Colonic mucosa (tissue), 4 donors: Measurements from ENCODE around the gene GGT1. TPM values are rescaled to one million over a fixed set of nuclear protein-coding genes. Genes with fewer than 3 reads are reported as not detected.

Source experiments
- DNase-seq: peaks from one replicate; pipeline ENCODE4 v3.0.0-alpha.2; 2020
- H3K27ac ChIP-seq: fragments of 200-600 bp; one replicate; pipeline ENCODE4 v1.8.0; 2021
- H3K27me3 ChIP-seq: fragments of 200-600 bp; one replicate; pipeline ENCODE4 v1.8.0; 2021
- H3K36me3 ChIP-seq: fragments of 200-600 bp; one replicate; pipeline ENCODE4 v1.8.0; 2021
- H3K4me1 ChIP-seq: fragments of 200-600 bp; one replicate; pipeline ENCODE4 v1.8.0; 2021; ENCODE audit warnings: mild to moderate bottlenecking
- H3K4me3 ChIP-seq: fragments of 200-600 bp; one replicate; pipeline ENCODE4 v1.8.0; 2021
- H3K9ac ChIP-seq, 2 donors: one replicate each; pipeline ENCODE4 v1.7.0; 2013; ENCODE audit warnings: control low read depth in 2 of 2, low read depth in 2 of 2, low read length in 2 of 2
- H3K9me3 ChIP-seq: fragments of 200-600 bp; one replicate; pipeline ENCODE4 v1.8.0; 2021
- CTCF ChIP-seq: fragments of 200-600 bp; IDR thresholded peaks from one replicate; pipeline ENCODE4 v1.8.0; 2022; ENCODE audit warnings: antibody characterized with exemption, mild to moderate bottlenecking
- intact Hi-C: fragments of 100-400 bp; cut with DNase I; formaldehyde crosslinking; loops from one replicate; pipeline ENCODE4 v1.14.1; 2022
- total RNA-seq, 2 donors: library from RNA; stranded (reverse); fragmentation: NEBNext Ultra II Directional in 1 of 2; extraction: Animal tissue kit (Norgen Biotek cat#: 25700) in 1 of 2; gene quantifications; one replicate each; pipeline ENCODE4 v1.2.1, GENCODE V29; 2021
- donor health status: healthy.
- donor health status: DM: no; HTN: no; CAD: no.
- donor health status: DM: no; HTN: no; CAD: no.

The GGT1 gene
- total RNA-seq, 2 donors from 2014 or later, result 16.8 to 50.4 TPM

DNA sequence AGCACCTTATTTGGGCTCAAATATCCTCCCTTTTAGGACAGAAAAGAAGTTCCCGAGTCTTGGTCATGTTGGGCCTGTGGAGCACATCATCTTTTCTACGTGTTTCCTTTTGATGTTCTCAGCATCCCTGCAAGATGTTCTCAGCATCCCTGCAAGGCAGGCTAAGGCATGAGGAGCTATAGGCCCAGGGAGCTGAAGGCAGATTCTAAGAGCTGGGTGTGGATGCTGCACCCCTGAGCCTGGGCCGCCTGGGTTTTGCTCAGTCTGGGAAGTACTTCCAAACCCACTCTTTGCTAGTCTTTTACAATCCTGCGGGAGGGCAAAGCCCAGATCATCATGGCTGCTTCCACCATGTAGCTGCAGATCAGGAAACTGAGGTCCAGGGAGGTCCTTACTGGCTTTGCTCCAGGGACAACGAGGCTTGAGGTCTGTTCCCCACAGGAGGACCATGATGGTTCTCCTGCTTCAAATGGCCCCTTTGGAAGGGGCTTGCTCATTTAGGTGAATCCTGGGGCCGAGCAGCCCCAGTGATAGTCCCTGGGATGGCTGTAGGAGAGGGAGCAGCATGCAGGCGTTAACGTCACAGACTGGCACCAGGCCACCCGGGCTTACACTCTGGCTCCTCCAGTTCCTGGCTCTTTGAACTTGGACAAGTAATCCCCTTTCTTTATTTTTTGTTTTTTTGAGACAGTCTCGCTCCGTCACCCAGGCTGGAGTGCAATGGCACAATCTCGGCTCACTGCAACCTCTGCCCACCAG lies 20.8 kb upstream of the GGT1 start:
- no peak overlapping the region for H3K27ac ChIP-seq
- H3K9ac ChIP-seq, result no peak overlapping the region
- no peaks in the 10 kb centered on the region for H3K36me3 ChIP-seq
- H3K9me3 ChIP-seq, result no peaks in the 10 kb centered on the region
- TF ChIP-seq CTCF, result no peak
- H3K27me3 ChIP-seq, result no peaks in the 10 kb centered on the region
- intact Hi-C loops, result no loop called here
- no peak overlapping the region for H3K4me3 ChIP-seq
- DNase-seq, result no peak
- H3K4me1 ChIP-seq, result no peaks in the 10 kb centered on the region

DNA sequence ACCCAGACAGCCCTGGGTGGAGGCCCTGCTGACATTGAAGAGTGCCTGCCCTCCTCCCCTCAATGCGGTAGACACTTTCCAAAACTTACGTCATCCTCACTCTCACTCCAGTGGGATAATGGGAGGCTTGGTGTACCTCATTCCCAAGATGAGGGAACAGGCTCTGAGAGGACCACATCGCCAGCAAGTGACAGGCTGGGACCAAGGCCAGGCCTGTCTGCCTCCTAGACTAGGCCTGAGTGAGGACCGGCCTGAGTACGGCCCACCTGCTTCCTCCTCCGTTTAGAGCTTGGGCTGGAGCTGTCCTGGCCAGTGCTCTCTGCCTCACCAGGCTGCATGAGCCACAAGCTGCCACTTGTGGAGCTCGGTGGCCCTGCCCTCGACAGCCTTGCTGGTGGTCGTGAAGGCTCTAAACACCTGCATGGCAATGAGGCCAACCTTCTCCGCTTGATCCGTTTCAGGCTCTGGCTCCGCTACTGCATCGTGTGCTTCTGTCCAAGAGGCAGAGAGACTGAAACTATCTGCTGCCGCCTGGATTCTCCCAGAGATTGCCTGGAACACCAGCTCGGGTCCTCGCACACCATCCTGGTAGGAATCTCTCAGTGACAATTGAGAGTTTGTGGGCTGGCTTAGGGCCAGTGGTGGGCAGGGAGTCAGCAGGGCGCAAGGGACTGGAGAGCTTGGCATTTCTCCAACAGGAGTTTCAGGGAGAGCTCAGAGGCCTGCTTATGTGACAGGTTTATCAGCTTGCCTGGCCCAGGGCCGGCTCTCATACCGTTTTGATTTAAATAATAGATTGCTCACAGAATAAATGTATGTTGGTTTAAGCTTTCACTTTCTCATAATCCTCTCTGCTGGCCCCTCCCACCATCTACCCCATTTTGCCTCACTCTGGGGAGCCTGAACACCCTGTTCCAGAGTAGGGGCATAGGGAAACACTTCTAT lies 19.5 kb upstream of the GGT1 start:
- intact Hi-C loops, result no loop called here
- Histone ChIP-seq H3K4me1 (no peaks in the 10 kb centered on the region), H3K36me3 (no peaks in the 10 kb centered on the region), H3K9ac (peak overlapping the region; percentile 4 to 63), H3K4me3 (no peak overlapping the region), H3K27ac (no peak overlapping the region), H3K9me3 (no peaks in the 10 kb centered on the region), H3K27me3 (no peaks in the 10 kb centered on the region)
- TF ChIP-seq CTCF, result no peak
- DNase-seq, result no peak

DNA sequence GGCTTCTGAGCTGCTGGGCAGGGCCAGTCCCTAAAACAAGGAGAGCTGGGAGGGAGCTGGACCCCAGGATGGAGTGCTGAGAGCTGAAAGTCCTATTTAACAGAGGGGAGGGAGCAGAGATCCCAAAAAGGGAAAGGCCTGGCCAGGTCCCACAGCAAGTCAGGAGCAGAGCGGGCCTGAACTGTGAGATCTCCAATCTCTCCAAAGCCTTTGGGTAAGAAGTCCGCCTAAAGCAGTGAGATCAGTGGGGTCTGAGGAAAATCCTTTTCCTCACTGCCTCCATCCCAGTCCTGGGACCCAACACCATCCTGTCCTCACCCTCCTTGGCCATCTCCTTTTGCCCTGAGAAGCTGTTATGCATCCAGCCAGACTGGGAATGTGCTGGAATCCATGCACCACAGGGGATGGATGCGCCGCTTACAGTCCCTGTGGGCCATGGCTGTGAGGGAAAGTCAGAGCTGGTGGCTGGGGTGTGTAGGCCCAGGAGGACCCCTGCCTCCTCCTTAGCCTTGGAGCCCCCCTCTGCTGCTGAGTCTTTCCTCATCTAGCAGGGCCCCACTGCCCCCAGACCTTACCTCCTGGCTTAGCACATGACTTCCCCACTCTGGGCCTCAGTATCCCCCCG lies 18.7 kb upstream of the GGT1 start:
- intact Hi-C loops, result no loop called here
- H3K27me3 ChIP-seq, result no peaks in the 10 kb centered on the region
- H3K4me1 ChIP-seq, result no peaks in the 10 kb centered on the region
- H3K9ac ChIP-seq, result no peak overlapping the region
- no peak overlapping the region for H3K4me3 ChIP-seq
- no peak overlapping the region for H3K27ac ChIP-seq
- DNase-seq, result no peak
- no peaks in the 10 kb centered on the region for H3K36me3 ChIP-seq
- no peaks in the 10 kb centered on the region for H3K9me3 ChIP-seq
- TF ChIP-seq CTCF, result no peak

GRCh38 chr22:24584871-24585411 lies 18.1 kb upstream of the GGT1 start:
- no peak for DNase-seq
- Histone ChIP-seq H3K4me1 (no peaks in the 10 kb centered on the region), H3K4me3 (no peak overlapping the region), H3K36me3 (no peaks in the 10 kb centered on the region), H3K9me3 (no peaks in the 10 kb centered on the region), H3K27me3 (no peaks in the 10 kb centered on the region), H3K27ac (no peak overlapping the region), H3K9ac (no peak overlapping the region)
- no peak for TF ChIP-seq CTCF
- intact Hi-C loops, result no loop called here

DNA sequence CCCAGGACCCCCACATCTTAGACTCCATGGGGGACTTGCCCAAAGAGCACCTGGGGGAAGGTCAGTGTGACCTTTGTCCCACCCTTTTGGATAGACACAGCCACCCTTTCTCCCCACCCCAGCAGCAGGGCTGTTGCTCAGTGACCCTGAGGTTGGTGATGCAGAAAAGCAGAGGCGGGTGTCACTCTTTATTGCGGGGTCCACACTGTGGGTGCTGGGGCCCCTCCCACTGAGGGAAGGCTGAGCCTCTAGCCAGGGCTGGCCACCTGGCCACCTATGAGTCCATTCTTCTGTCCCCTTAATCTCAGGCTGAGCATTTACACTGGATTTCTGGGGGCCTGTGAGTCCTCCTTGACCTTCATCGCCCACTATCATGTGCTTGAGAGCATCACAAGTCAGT lies 17.5 kb upstream of the GGT1 start:
- Histone ChIP-seq H3K4me3 (no peak overlapping the region), H3K36me3 (no peaks in the 10 kb centered on the region), H3K27me3 (no peaks in the 10 kb centered on the region), H3K27ac (no peak overlapping the region), H3K9ac (no peak overlapping the region), H3K9me3 (no peaks in the 10 kb centered on the region), H3K4me1 (no peaks in the 10 kb centered on the region)
- no peak for DNase-seq
- TF ChIP-seq CTCF, result no peak
- intact Hi-C loops, result no loop called here
